ENCODE results near the gene MCTP2. TPM values are rescaled to one million over a fixed set of nuclear protein-coding genes. Genes with fewer than 3 reads are reported as not detected.

The MCTP2 gene, protein sequence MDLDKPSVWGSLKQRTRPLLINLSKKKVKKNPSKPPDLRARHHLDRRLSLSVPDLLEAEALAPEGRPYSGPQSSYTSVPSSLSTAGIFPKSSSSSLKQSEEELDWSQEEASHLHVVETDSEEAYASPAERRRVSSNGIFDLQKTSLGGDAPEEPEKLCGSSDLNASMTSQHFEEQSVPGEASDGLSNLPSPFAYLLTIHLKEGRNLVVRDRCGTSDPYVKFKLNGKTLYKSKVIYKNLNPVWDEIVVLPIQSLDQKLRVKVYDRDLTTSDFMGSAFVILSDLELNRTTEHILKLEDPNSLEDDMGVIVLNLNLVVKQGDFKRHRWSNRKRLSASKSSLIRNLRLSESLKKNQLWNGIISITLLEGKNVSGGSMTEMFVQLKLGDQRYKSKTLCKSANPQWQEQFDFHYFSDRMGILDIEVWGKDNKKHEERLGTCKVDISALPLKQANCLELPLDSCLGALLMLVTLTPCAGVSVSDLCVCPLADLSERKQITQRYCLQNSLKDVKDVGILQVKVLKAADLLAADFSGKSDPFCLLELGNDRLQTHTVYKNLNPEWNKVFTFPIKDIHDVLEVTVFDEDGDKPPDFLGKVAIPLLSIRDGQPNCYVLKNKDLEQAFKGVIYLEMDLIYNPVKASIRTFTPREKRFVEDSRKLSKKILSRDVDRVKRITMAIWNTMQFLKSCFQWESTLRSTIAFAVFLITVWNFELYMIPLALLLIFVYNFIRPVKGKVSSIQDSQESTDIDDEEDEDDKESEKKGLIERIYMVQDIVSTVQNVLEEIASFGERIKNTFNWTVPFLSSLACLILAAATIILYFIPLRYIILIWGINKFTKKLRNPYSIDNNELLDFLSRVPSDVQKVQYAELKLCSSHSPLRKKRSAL
- total RNA-seq: 22.0 and 22.2 TPM in 2 replicates

DNA sequence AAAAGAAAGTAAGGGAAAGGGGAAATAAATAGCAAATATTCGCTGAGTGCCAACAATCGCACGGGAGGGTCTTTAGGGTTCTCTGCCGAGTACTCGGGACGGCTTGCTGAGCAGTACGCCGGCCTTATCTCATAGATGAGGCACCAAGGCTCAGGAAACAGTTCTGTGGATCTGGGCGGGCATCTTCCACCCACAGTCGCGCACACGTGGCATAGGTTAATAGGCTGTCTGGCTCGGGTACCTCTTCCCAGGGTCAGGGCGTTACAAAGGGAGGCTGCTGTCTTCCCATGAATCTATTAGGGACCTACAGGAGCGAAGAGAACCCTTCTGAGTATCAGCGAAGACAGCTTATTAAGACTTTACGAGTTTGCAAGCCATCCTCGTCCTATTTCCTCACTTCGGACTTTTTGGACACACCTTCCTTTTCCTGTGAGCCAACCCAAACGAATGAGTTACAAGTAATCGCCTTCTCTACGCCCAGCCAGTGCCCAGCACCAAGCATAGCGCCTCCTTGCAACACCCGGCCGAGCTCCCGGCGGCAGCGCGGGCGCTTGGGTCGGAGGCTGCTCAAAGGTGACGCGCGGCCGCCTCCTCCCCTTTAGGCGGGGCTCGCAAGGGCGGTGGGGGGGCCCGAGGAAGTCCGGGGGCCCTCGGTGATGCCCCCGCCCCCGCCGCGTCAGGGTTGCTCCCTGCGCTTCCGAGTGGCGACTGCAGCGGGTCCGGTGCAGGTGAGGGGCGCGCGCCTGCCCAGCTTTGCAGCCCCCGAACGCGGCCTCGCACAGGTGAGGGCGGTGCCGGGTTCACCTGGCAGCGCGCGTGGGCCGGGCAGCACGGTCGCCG is at the start of gene MCTP2:
Gene MCTP2, plus strand, starts transcription at position 679 of the 840 bp plus-strand sequence. CDS start 66,705 bp downstream, outside the sequence.

Measured in tracheal epithelial cell (primary cell).